ENCODE data around the gene RTRAF.

The RTRAF gene

GRCh38 chr14:52018252-52018651 is 28.9 kb downstream of the RTRAF start:
- DNase-seq (ENCODE audit: low read depth): no peak

GRCh38 chr14:52018970-52019369 is 29.6 kb downstream of the RTRAF start:
- DNase-seq (ENCODE audit: low read depth): no peak
- no peak for TF ChIP-seq MAX (IDR thresholded peaks at IDR 0.05; ENCODE audit: low read depth, low read length)
- no peak for TF ChIP-seq MYC (IDR thresholded peaks at IDR 0.05; ENCODE audit: low read depth, low read length)
- TF ChIP-seq CTCF (IDR thresholded peaks at IDR 0.05; ENCODE audit: low read depth, low read length): no peak
- no peak for TF ChIP-seq POLR2A (IDR thresholded peaks at IDR 0.05; ENCODE audit: extremely low read depth, insufficient read length)
- no peak overlapping the region for H3K4me3 ChIP-seq (ENCODE audit: low read depth, low read length)

More at GRCh38 chr14:52018252-52018651, 28.9 kb downstream of the RTRAF start:
- no peak for TF ChIP-seq MYC (IDR thresholded peaks at IDR 0.05; ENCODE audit: low read depth, low read length)
- no peak for TF ChIP-seq POLR2A (IDR thresholded peaks at IDR 0.05; ENCODE audit: extremely low read depth, insufficient read length)
- no peak for TF ChIP-seq CTCF (IDR thresholded peaks at IDR 0.05; ENCODE audit: low read depth, low read length)
- TF ChIP-seq MAX (IDR thresholded peaks at IDR 0.05; ENCODE audit: low read depth, low read length): no peak
- H3K4me3 ChIP-seq (ENCODE audit: low read depth, low read length): no peak overlapping the region

GRCh38 chr14:52020161-52020714 is 30.9 kb downstream of the RTRAF start:
- no peak overlapping the region for H3K4me3 ChIP-seq (ENCODE audit: low read depth, low read length)
- TF ChIP-seq MYC (IDR thresholded peaks at IDR 0.05; ENCODE audit: low read depth, low read length) (no peak), MAX (IDR thresholded peaks at IDR 0.05; ENCODE audit: low read depth, low read length) (no peak), CTCF (IDR thresholded peaks at IDR 0.05; ENCODE audit: low read depth, low read length) (no peak), POLR2A (IDR thresholded peaks at IDR 0.05; ENCODE audit: extremely low read depth, insufficient read length) (no peak)
- DNase-seq (ENCODE audit: low read depth): no peak

GRCh38 chr14:52020866-52021717 is 31.7 kb downstream of the RTRAF start:
- H3K4me3 ChIP-seq (ENCODE audit: low read depth, low read length): no peak overlapping the region
- DNase-seq (ENCODE audit: low read depth): no peak
- no peak for TF ChIP-seq CTCF (IDR thresholded peaks at IDR 0.05; ENCODE audit: low read depth, low read length)
- TF ChIP-seq MAX (IDR thresholded peaks at IDR 0.05; ENCODE audit: low read depth, low read length): no peak
- no peak for TF ChIP-seq POLR2A (IDR thresholded peaks at IDR 0.05; ENCODE audit: extremely low read depth, insufficient read length)

- no peak for TF ChIP-seq MYC (IDR thresholded peaks at IDR 0.05; ENCODE audit: low read depth, low read length)
- no peak for TF ChIP-seq POLR2A (IDR thresholded peaks at IDR 0.05; ENCODE audit: extremely low read depth, insufficient read length)
- no peak for DNase-seq (ENCODE audit: low read depth)
- H3K4me3 ChIP-seq (ENCODE audit: low read depth, low read length): no peak overlapping the region
Measured at GRCh38 chr14:52021957-52022600, 32.7 kb downstream of the RTRAF start.

- DNase-seq (ENCODE audit: low read depth): no peak
- no peak for TF ChIP-seq MAX (IDR thresholded peaks at IDR 0.05; ENCODE audit: low read depth, low read length)
- no peak for TF ChIP-seq CTCF (IDR thresholded peaks at IDR 0.05; ENCODE audit: low read depth, low read length)
- no peak for TF ChIP-seq POLR2A (IDR thresholded peaks at IDR 0.05; ENCODE audit: extremely low read depth, insufficient read length)
- no peak for TF ChIP-seq MYC (IDR thresholded peaks at IDR 0.05; ENCODE audit: low read depth, low read length)
- no peak overlapping the region for H3K4me3 ChIP-seq (ENCODE audit: low read depth, low read length)
Measured at GRCh38 chr14:52023518-52023917, 34.2 kb downstream of the RTRAF start.
